HEK293 (cell line): ENCODE measurements around the gene TMEM187.

Source experiments
- CTCF ChIA-PET: fragments of 350-600 bp; formaldehyde crosslinking; extraction: SDS; loops from one replicate; lab custom pipeline; 2021; ENCODE audit warnings: antibody characterized with exemption; lab: Yijun Ruan, JAX
- POLR2A ChIA-PET: fragments of 300-600 bp; formaldehyde crosslinking; extraction: SDS; loops from one replicate; lab custom pipeline; 2020; ENCODE audit warnings: antibody characterized with exemption, inconsistent platforms; lab: Yijun Ruan, JAX
- H3K27ac ChIP-seq: fragments of 200-500 bp; sonication (Bioruptor generic); 2 replicates; pipeline ENCODE4 v1.5.1; 2014; ENCODE audit warnings: low read depth, low read length, control low read depth, inconsistent platforms; ENCODE audit errors: extremely low read depth
- H3K36me3 ChIP-seq, 2 experiments: fragments of 200-500 bp in 1 of 2; sonication (Bioruptor generic) in 1 of 2; 1 replicate in 1 of 2; 2 replicates in 1 of 2; pipeline ENCODE4 v1.5.1; 2014 to 2017; ENCODE audit warnings: inconsistent platforms in 2 of 2, low read length in 2 of 2; ENCODE audit not compliant: control insufficient read depth in 2 of 2, insufficient read depth in 1 of 2
- H3K4me1 ChIP-seq: fragments of 200-500 bp; sonication (Bioruptor generic); 2 replicates; pipeline ENCODE4 v1.5.1; 2014; ENCODE audit warnings: mild to moderate bottlenecking, low read length, inconsistent platforms; ENCODE audit not compliant: control insufficient read depth, insufficient read depth
- H3K4me3 ChIP-seq: 2 replicates; pipeline ENCODE4 v1.5.1; 2011; ENCODE audit warnings: low read depth, mild to moderate bottlenecking, control low read depth, low read length, moderate library complexity
- H3K9me3 ChIP-seq: fragments of 200-500 bp; sonication (Bioruptor generic); 2 replicates; pipeline ENCODE4 v1.5.1; 2014; ENCODE audit warnings: low read depth, low read length, inconsistent platforms; ENCODE audit not compliant: control insufficient read depth, insufficient read depth
- SP7 ChIP-seq: fragments of 450-650 bp; formaldehyde crosslinking; IDR thresholded peaks from 2 replicates; pipeline ENCODE4 v1.5.1; 2016; ENCODE audit warnings: missing biosample characterization, missing genetic modification characterization
- TRIM28 ChIP-seq: IDR thresholded peaks from 2 replicates; pipeline ENCODE4 v1.6.1; 2011; ENCODE audit warnings: low read length, control low read depth, borderline replicate concordance
- WT1 ChIP-seq: fragments of 450-650 bp; formaldehyde crosslinking; IDR thresholded peaks from 2 replicates; pipeline ENCODE4 v1.5.1; 2016; ENCODE audit warnings: missing biosample characterization, missing genetic modification characterization
- ZBTB17 ChIP-seq: fragments of 450-650 bp; formaldehyde crosslinking; IDR thresholded peaks from 2 replicates; pipeline ENCODE4 v1.5.1; 2016; ENCODE audit warnings: missing biosample characterization, missing genetic modification characterization
- ZEB2 ChIP-seq: fragments of 450-650 bp; formaldehyde crosslinking; IDR thresholded peaks from 2 replicates; pipeline ENCODE4 v1.5.1; 2016; ENCODE audit warnings: missing biosample characterization, missing genetic modification characterization
- ZIC2 ChIP-seq: fragments of 450-650 bp; formaldehyde crosslinking; IDR thresholded peaks from 2 replicates; pipeline ENCODE4 v1.5.1; 2016; ENCODE audit warnings: missing biosample characterization, missing genetic modification characterization
- ZNF112 ChIP-seq: fragments of 450-650 bp; formaldehyde crosslinking; IDR thresholded peaks from 2 replicates; pipeline ENCODE4 v1.5.0; 2017; ENCODE audit warnings: missing biosample characterization, missing genetic modification characterization
- ZNF132 ChIP-seq: fragments of 450-650 bp; formaldehyde crosslinking; IDR thresholded peaks from 2 replicates; pipeline ENCODE4 v1.5.1; 2017; ENCODE audit warnings: missing biosample characterization, missing genetic modification characterization, borderline replicate concordance
- ZNF16 ChIP-seq: fragments of 450-650 bp; formaldehyde crosslinking; IDR thresholded peaks from 2 replicates; pipeline ENCODE4 v1.5.1; 2016; ENCODE audit warnings: low read depth, missing biosample characterization, missing genetic modification characterization
- ZNF169 ChIP-seq: fragments of 450-650 bp; formaldehyde crosslinking; IDR thresholded peaks from 2 replicates; pipeline ENCODE4 v1.5.1; 2016; ENCODE audit warnings: missing biosample characterization, missing genetic modification characterization
- ZNF174 ChIP-seq: fragments of 450-650 bp; formaldehyde crosslinking; IDR thresholded peaks from 2 replicates; pipeline ENCODE4 v1.5.0; 2017; ENCODE audit warnings: missing biosample characterization, mild to moderate bottlenecking, missing genetic modification characterization
- ZNF23 ChIP-seq: fragments of 450-650 bp; formaldehyde crosslinking; IDR thresholded peaks from 2 replicates; pipeline ENCODE4 v1.5.1; 2016; ENCODE audit warnings: missing biosample characterization, missing genetic modification characterization, borderline replicate concordance
- ZNF24 ChIP-seq: fragments of 450-650 bp; formaldehyde crosslinking; IDR thresholded peaks from 2 replicates; pipeline ENCODE4 v1.5.1; 2016; ENCODE audit warnings: missing biosample characterization, missing genetic modification characterization
- ZNF266 ChIP-seq: fragments of 450-650 bp; formaldehyde crosslinking; IDR thresholded peaks from 2 replicates; pipeline ENCODE4 v1.5.1; 2016; ENCODE audit warnings: missing biosample characterization, missing genetic modification characterization, low read depth
- ZNF423 ChIP-seq: fragments of 450-650 bp; formaldehyde crosslinking; IDR thresholded peaks from 2 replicates; pipeline ENCODE4 v1.5.1; 2016; ENCODE audit warnings: missing biosample characterization, missing genetic modification characterization
- ZNF473 ChIP-seq: fragments of 450-650 bp; formaldehyde crosslinking; IDR thresholded peaks from 2 replicates; pipeline ENCODE4 v1.5.1; 2017; ENCODE audit warnings: missing biosample characterization, missing genetic modification characterization
- ZNF510 ChIP-seq: fragments of 450-650 bp; formaldehyde crosslinking; IDR thresholded peaks from 2 replicates; pipeline ENCODE4 v1.5.1; 2018; ENCODE audit warnings: mild to moderate bottlenecking, missing genetic modification characterization, missing biosample characterization; ENCODE audit not compliant: insufficient replicate concordance
- ZNF610 ChIP-seq: fragments of 450-650 bp; formaldehyde crosslinking; IDR thresholded peaks from 2 replicates; pipeline ENCODE4 v1.5.1; 2016; ENCODE audit warnings: missing biosample characterization, missing genetic modification characterization, borderline replicate concordance
- ZNF623 ChIP-seq: fragments of 450-650 bp; formaldehyde crosslinking; IDR thresholded peaks from 2 replicates; pipeline ENCODE4 v1.5.1; 2016; ENCODE audit warnings: missing biosample characterization, missing genetic modification characterization
- ZNF626 ChIP-seq: fragments of 450-650 bp; sonication (Bioruptor Pico); formaldehyde crosslinking; IDR thresholded peaks from 2 replicates; pipeline ENCODE4 v1.5.1; 2018; ENCODE audit warnings: missing biosample characterization, missing genetic modification characterization, inconsistent platforms
- ZNF654 ChIP-seq: fragments of 450-650 bp; formaldehyde crosslinking; IDR thresholded peaks from 2 replicates; pipeline ENCODE4 v1.5.1; 2016; ENCODE audit warnings: low read depth, missing biosample characterization, missing genetic modification characterization
- ZNF660 ChIP-seq: fragments of 450-650 bp; IDR thresholded peaks from 2 replicates; pipeline ENCODE4 v1.5.1; 2018; ENCODE audit warnings: missing biosample characterization, mild to moderate bottlenecking, missing genetic modification characterization
- TF ChIP-seq, protein P1 (sequence below): IDR thresholded peaks from 2 replicates; pipeline ENCODE4 v1.6.1; 2011; ENCODE audit warnings: mild to moderate bottlenecking, low read depth, low read length, borderline replicate concordance
- TF ChIP-seq, protein P2 (sequence below): fragments of 450-650 bp; formaldehyde crosslinking; IDR thresholded peaks from 2 replicates; pipeline ENCODE4 v1.5.1; 2016; ENCODE audit warnings: missing biosample characterization, missing genetic modification characterization
- TF ChIP-seq, protein P3 (sequence below): fragments of 450-650 bp; formaldehyde crosslinking; IDR thresholded peaks from 2 replicates; pipeline ENCODE4 v1.5.1; 2016; ENCODE audit warnings: missing biosample characterization, missing genetic modification characterization, borderline replicate concordance
- TF ChIP-seq, protein P4 (sequence below): fragments of 450-650 bp; formaldehyde crosslinking; IDR thresholded peaks from 2 replicates; pipeline ENCODE4 v1.5.1; 2016; ENCODE audit warnings: missing biosample characterization, missing genetic modification characterization
- TF ChIP-seq, protein P5 (sequence below): fragments of 450-650 bp; formaldehyde crosslinking; IDR thresholded peaks from 2 replicates; pipeline ENCODE4 v1.5.1; 2016; ENCODE audit warnings: missing biosample characterization, missing genetic modification characterization
- TF ChIP-seq, protein P6 (sequence below): fragments of 450-650 bp; formaldehyde crosslinking; IDR thresholded peaks from 2 replicates; pipeline ENCODE4 v1.5.1; 2016; ENCODE audit warnings: missing biosample characterization, missing genetic modification characterization

TMEM187 gene

DNA sequence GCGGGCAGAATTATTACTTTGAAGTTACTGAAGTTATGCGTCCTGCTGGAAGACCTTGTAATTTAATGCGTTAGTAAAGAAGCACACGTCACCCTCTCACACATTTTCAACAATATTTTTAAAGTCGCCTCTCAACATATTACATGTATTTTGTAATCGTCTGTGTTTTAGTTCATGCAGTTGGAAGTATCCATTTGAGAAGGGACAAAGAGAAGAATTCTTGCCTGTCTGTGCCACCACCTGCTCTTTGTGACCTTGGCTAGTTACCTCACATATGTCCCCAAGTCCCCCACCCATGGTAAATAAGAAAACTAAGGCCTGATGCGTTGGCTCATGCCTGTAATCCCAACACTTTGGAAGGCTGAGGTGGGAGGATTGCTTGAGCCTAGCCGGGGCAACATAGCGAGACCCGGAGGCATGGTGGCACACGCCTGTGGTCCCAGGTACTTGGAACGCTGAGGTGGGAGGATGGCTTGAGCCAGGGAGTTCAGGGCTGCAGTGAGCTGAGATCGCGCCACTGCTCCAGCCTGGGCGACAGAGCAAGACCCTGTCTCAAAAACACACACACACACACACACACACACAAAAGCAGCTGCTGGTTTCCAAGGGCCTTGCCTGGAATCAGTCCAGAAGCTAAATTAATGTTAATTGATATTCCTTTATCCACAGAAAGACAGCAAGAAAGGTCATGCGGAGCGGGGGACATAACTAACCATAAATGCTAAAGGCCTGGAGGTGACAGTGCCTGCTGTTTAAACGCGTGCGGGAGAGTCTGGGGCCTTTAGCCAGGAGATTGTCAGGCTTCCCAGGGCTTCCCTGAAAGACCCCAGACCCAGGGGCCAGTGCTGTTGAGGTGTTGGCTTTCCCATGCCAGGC is 811 bp downstream of the TMEM187 start:
- peak overlapping the region; percentile 99 for H3K27ac ChIP-seq
- peak overlapping the region; percentile 95 for H3K4me3 ChIP-seq
- peaks cover 6% of the 10 kb centered on the region for H3K4me1 ChIP-seq
- no peaks in the 10 kb centered on the region for H3K9me3 ChIP-seq
- POLR2A ChIA-PET, result interaction anchor here (0.8 to 4.6 kb wide), 10 partner anchors 8 to 50 kb away, joined by 3 to 67 read pairs (median 8); partner anchors contain the start of gene NAA10
- peaks cover 0 to 4% of the 10 kb centered on the region in 2 experiments; a peak in 1 of 3 replicates for H3K36me3 ChIP-seq
- CTCF ChIA-PET, result interaction anchor here (0.7 to 2.2 kb wide), 3 partner anchors 9 to 31 kb away, joined by 3 to 5 read pairs (median 3); no protein-coding TSS in a partner anchor
- no peak for TF ChIP-seq TRIM28
- peak; percentile 50; the same call in 1 of the 2 replicates for TF ChIP-seq WT1 (tag by site-specific recombination)
- no peak for TF ChIP-seq ZNF510 (tag by site-specific recombination)
- TF ChIP-seq ZNF112 (tag by site-specific recombination), result no peak
- TF ChIP-seq, protein P1, sequence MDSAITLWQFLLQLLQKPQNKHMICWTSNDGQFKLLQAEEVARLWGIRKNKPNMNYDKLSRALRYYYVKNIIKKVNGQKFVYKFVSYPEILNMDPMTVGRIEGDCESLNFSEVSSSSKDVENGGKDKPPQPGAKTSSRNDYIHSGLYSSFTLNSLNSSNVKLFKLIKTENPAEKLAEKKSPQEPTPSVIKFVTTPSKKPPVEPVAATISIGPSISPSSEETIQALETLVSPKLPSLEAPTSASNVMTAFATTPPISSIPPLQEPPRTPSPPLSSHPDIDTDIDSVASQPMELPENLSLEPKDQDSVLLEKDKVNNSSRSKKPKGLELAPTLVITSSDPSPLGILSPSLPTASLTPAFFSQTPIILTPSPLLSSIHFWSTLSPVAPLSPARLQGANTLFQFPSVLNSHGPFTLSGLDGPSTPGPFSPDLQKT, result no peak
- no peak for TF ChIP-seq ZNF266
- no peak for TF ChIP-seq ZNF16 (tag by site-specific recombination)
- no peak for TF ChIP-seq ZIC2 (tag by site-specific recombination)
- TF ChIP-seq ZNF660 (tag by site-specific recombination), result 0 out of 2 replicates have a peak, but pooled peaks have one; percentile 6
- TF ChIP-seq ZNF473 (tag by site-specific recombination), result no peak
- no peak for TF ChIP-seq ZNF623
- TF ChIP-seq ZEB2 (tag by site-specific recombination), result no peak
- no peak for TF ChIP-seq ZNF169 (tag by site-specific recombination)
- 0 out of 2 replicates have a peak, but pooled peaks have one; percentile 25 for TF ChIP-seq SP7 (tag by site-specific recombination)
- TF ChIP-seq, protein P2, sequence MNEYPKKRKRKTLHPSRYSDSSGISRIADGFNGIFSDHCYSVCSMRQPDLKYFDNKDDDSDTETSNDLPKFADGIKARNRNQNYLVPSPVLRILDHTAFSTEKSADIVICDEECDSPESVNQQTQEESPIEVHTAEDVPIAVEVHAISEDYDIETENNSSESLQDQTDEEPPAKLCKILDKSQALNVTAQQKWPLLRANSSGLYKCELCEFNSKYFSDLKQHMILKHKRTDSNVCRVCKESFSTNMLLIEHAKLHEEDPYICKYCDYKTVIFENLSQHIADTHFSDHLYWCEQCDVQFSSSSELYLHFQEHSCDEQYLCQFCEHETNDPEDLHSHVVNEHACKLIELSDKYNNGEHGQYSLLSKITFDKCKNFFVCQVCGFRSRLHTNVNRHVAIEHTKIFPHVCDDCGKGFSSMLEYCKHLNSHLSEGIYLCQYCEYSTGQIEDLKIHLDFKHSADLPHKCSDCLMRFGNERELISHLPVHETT (tag by site-specific recombination), result no peak
- TF ChIP-seq, protein P3, sequence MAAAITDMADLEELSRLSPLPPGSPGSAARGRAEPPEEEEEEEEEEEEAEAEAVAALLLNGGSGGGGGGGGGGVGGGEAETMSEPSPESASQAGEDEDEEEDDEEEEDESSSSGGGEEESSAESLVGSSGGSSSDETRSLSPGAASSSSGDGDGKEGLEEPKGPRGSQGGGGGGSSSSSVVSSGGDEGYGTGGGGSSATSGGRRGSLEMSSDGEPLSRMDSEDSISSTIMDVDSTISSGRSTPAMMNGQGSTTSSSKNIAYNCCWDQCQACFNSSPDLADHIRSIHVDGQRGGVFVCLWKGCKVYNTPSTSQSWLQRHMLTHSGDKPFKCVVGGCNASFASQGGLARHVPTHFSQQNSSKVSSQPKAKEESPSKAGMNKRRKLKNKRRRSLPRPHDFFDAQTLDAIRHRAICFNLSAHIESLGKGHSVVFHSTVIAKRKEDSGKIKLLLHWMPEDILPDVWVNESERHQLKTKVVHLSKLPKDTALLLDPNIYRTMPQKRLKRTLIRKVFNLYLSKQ, result no peak
- peak; percentile 60; the same call in 1 of the 2 replicates for TF ChIP-seq ZBTB17 (tag by site-specific recombination)
- TF ChIP-seq ZNF423 (tag by site-specific recombination), result 0 out of 2 replicates have a peak, but pooled peaks have one; percentile 24
- TF ChIP-seq, protein P4, sequence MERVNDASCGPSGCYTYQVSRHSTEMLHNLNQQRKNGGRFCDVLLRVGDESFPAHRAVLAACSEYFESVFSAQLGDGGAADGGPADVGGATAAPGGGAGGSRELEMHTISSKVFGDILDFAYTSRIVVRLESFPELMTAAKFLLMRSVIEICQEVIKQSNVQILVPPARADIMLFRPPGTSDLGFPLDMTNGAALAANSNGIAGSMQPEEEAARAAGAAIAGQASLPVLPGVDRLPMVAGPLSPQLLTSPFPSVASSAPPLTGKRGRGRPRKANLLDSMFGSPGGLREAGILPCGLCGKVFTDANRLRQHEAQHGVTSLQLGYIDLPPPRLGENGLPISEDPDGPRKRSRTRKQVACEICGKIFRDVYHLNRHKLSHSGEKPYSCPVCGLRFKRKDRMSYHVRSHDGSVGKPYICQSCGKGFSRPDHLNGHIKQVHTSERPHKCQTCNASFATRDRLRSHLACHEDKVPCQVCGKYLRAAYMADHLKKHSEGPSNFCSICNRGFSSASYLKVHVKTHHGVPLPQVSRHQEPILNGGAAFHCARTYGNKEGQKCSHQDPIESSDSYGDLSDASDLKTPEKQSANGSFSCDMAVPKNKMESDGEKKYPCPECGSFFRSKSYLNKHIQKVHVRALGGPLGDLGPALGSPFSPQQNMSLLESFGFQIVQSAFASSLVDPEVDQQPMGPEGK, result peak; percentile 32; the same call in 1 of the 2 replicates
- TF ChIP-seq ZNF654 (tag by site-specific recombination), result no peak
- TF ChIP-seq, protein P5, sequence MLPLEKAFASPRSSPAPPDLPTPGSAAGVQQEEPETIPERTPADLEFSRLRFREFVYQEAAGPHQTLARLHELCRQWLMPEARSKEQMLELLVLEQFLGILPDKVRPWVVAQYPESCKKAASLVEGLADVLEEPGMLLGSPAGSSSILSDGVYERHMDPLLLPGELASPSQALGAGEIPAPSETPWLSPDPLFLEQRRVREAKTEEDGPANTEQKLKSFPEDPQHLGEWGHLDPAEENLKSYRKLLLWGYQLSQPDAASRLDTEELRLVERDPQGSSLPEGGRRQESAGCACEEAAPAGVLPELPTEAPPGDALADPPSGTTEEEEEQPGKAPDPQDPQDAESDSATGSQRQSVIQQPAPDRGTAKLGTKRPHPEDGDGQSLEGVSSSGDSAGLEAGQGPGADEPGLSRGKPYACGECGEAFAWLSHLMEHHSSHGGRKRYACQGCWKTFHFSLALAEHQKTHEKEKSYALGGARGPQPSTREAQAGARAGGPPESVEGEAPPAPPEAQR, result no peak
- TF ChIP-seq, protein P6, sequence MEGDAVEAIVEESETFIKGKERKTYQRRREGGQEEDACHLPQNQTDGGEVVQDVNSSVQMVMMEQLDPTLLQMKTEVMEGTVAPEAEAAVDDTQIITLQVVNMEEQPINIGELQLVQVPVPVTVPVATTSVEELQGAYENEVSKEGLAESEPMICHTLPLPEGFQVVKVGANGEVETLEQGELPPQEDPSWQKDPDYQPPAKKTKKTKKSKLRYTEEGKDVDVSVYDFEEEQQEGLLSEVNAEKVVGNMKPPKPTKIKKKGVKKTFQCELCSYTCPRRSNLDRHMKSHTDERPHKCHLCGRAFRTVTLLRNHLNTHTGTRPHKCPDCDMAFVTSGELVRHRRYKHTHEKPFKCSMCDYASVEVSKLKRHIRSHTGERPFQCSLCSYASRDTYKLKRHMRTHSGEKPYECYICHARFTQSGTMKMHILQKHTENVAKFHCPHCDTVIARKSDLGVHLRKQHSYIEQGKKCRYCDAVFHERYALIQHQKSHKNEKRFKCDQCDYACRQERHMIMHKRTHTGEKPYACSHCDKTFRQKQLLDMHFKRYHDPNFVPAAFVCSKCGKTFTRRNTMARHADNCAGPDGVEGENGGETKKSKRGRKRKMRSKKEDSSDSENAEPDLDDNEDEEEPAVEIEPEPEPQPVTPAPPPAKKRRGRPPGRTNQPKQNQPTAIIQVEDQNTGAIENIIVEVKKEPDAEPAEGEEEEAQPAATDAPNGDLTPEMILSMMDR (tag by site-specific recombination), result no peak
- TF ChIP-seq ZNF132 (tag by site-specific recombination), result no peak
- no peak for TF ChIP-seq ZNF174 (tag by site-specific recombination)
- no peak for TF ChIP-seq ZNF610 (tag by site-specific recombination)
- no peak for TF ChIP-seq ZNF626 (tag by site-specific recombination)
- TF ChIP-seq ZNF23, result no peak
- no peak for TF ChIP-seq ZNF24 (tag by site-specific recombination)
